ENCODE measurements around the gene SPRED2.

Gene SPRED2

GRCh38 chr2:65263986-65264385 is 168.4 kb downstream of the SPRED2 start:
- Histone ChIP-seq H3K27me3 (replicated peaks; ENCODE audit: control insufficient read depth, insufficient read depth, low read length) (no peaks in the 10 kb centered on the region), H3K36me3 (ENCODE audit: control insufficient read depth, insufficient read depth, low read length) (peaks cover 7% of the 10 kb centered on the region), H3K4me3 (replicated peaks; ENCODE audit: low read depth, low read length) (no peak overlapping the region)
- no peak for DNase-seq (ENCODE audit: extremely low read depth, insufficient read length)
- TF ChIP-seq CTCF (IDR thresholded peaks at IDR 0.05; ENCODE audit: insufficient read depth, low read length, poor library complexity, severe bottlenecking) = no peak

- no peak for DNase-seq (ENCODE audit: extremely low read depth, insufficient read length)
- no peak for TF ChIP-seq CTCF (IDR thresholded peaks at IDR 0.05; ENCODE audit: insufficient read depth, low read length, poor library complexity, severe bottlenecking)
- peaks cover 8% of the 10 kb centered on the region for H3K36me3 ChIP-seq (ENCODE audit: control insufficient read depth, insufficient read depth, low read length)
- no peaks in the 10 kb centered on the region for H3K27me3 ChIP-seq (replicated peaks; ENCODE audit: control insufficient read depth, insufficient read depth, low read length)
- no peak overlapping the region for H3K4me3 ChIP-seq (replicated peaks; ENCODE audit: low read depth, low read length)
These were observed 169.1 kb downstream of the SPRED2 start for GRCh38 chr2:65263262-65263661.

GRCh38 chr2:65261676-65262075 is 170.7 kb downstream of the SPRED2 start:
- peaks cover 8% of the 10 kb centered on the region for H3K36me3 ChIP-seq (ENCODE audit: control insufficient read depth, insufficient read depth, low read length)
- no peaks in the 10 kb centered on the region for H3K27me3 ChIP-seq (replicated peaks; ENCODE audit: control insufficient read depth, insufficient read depth, low read length)
- no peak overlapping the region for H3K4me3 ChIP-seq (replicated peaks; ENCODE audit: low read depth, low read length)
- TF ChIP-seq CTCF (IDR thresholded peaks at IDR 0.05; ENCODE audit: insufficient read depth, low read length, poor library complexity, severe bottlenecking) = no peak
- DNase-seq (ENCODE audit: extremely low read depth, insufficient read length) = no peak
